ENCODE data around the gene SEMA6A. TPM values are rescaled to one million over a fixed set of nuclear protein-coding genes. Genes with fewer than 3 reads are reported as not detected.

Gene SEMA6A
- total and polyA plus RNA-seq, 10 of the 15 experiments (the other 5 are each of a cell fraction or from before 2014, with no cell fraction given) = 0.16 to 10.2 (median 1.1) TPM

GRCh38 chr5:116394186-116394867, 180.3 kb downstream of the SEMA6A start (continued):
- TF ChIP-seq ATF2 (IDR thresholded peaks at IDR 0.05; ENCODE audit: low read length) (no peak), EGR1 (IDR thresholded peaks at IDR 0.05; ENCODE audit: borderline replicate concordance in 1 of 2, low read depth in 2 of 2, low read length in 2 of 2) (no peak), FOXK2 (IDR thresholded peaks at IDR 0.05) (no peak), STAT3 (IDR thresholded peaks at IDR 0.05; ENCODE audit: low read depth, low read length) (no peak), POLR2AphosphoS5 (IDR thresholded peaks at IDR 0.05; ENCODE audit: low read length) (no peak)
